ENCODE results near the gene USP46. TPM values are rescaled to one million over a fixed set of nuclear protein-coding genes. Genes with fewer than 3 reads are reported as not detected.

Gene USP46
- total and polyA plus RNA-seq, 2 of the 4 experiments (the other 2 are of a cell fraction) = 9.3 to 15.4 TPM

GRCh38 chr4:52554612-52555355, 104.3 kb downstream of the USP46 start:
- no peaks in the 10 kb centered on the region for H3K9me3 ChIP-seq (ENCODE audit: control insufficient read depth, insufficient read depth, low read length)
- peak overlapping the region; percentile 17 for H3K9ac ChIP-seq (ENCODE audit: low read depth, low read length)
- no peak overlapping the region for H2AK9ac ChIP-seq (replicated peaks; ENCODE audit: low read depth, low read length, poor library complexity)
- H3K18ac ChIP-seq (ENCODE audit: low read depth, low read length) = no peak overlapping the region; the same call in 1 of the 2 replicates
- H2AFZ ChIP-seq (replicated peaks; ENCODE audit: low read length, poor library complexity) = no peak overlapping the region
- H2AK5ac ChIP-seq (ENCODE audit: low read depth, low read length) = no peak overlapping the region
- in situ Hi-C loops (cut with MboI; ENCODE audit: low sequenced_read_pairs) (no loop called here), dilution Hi-C loops (cut with HindIII; ENCODE audit: low sequenced_read_pairs, unreplicated experiment) (no loop called here), intact Hi-C loops (cut with micrococcal nuclease) (no loop called here)
- H3K23ac ChIP-seq (ENCODE audit: low read depth, low read length) = no peak overlapping the region
- no peak overlapping the region for H2BK5ac ChIP-seq (ENCODE audit: low read depth, low read length, poor library complexity, severe bottlenecking)
- H2BK120ac ChIP-seq (ENCODE audit: low read depth, low read length) = 0 out of 2 replicates have a peak overlapping the region, but pooled peaks have one; percentile 14
- H3K36me3 ChIP-seq (ENCODE audit: control insufficient read depth, insufficient read depth, low read length) = no peaks in the 10 kb centered on the region
- no peak overlapping the region for H3K14ac ChIP-seq (replicated peaks; ENCODE audit: low read depth, low read length)
- H3K27me3 ChIP-seq (ENCODE audit: control insufficient read depth, insufficient read depth, low read length) = no peaks in the 10 kb centered on the region
- no peak overlapping the region for H3K56ac ChIP-seq (ENCODE audit: extremely low read depth, insufficient read depth, low read length)
- ChIA-PET CTCF (interaction anchor here (0.6 to 2.0 kb wide), 2 partner anchors 9 to 430 kb away, joined by 3 to 6 read pairs; no protein-coding TSS in a partner anchor), POLR2A (ENCODE audit: unreplicated experiment) (no interaction called here)
- ATAC-seq (ENCODE audit: low read depth) = no peak; the same call in 1 of the 2 replicates
- no peak overlapping the region for H3K27ac ChIP-seq (ENCODE audit: insufficient read depth, low read length)
- no CpG with 5 or more reads among the region's 5 CpGs for WGBS, 2 experiments (ENCODE audit: extremely low coverage in 2 of 2, insufficient read length in 1 of 2)
- H4K8ac ChIP-seq (ENCODE audit: low read depth in 2 of 2, low read length in 2 of 2) = no peak overlapping the region
- no peak overlapping the region for H4K91ac ChIP-seq (ENCODE audit: insufficient read depth, low read depth, low read length)
- H3K4me3 ChIP-seq (ENCODE audit: insufficient read depth, low read depth, low read length) = no peak overlapping the region
- H3K4me2 ChIP-seq (ENCODE audit: low read depth, low read length) = no peak overlapping the region
- H3K79me1 ChIP-seq (ENCODE audit: low read depth in 1 of 2, low read length in 2 of 2) = no peaks in the 10 kb centered on the region
- no peak overlapping the region for H3K4ac ChIP-seq (ENCODE audit: low read depth, low read length)
- H2BK15ac ChIP-seq (ENCODE audit: low read depth, low read length) = no peak overlapping the region
- no peak for DNase-seq
- no peaks in the 10 kb centered on the region for H4K20me1 ChIP-seq (ENCODE audit: insufficient read depth, low read length)
- H3K9me1 ChIP-seq (ENCODE audit: insufficient read depth, low read length) = no peaks in the 10 kb centered on the region
- no peak overlapping the region for H4K5ac ChIP-seq (ENCODE audit: low read depth, low read length)
- peaks cover 2% of the 10 kb centered on the region; the same call in 1 of the 2 replicates for H3K4me1 ChIP-seq (ENCODE audit: control insufficient read depth, insufficient read depth, low read length)
- no TSS peak for BruUV-seq (replicated peaks)
- H2BK20ac ChIP-seq (ENCODE audit: low read depth, low read length) = 0 out of 2 replicates have a peak overlapping the region, but pooled peaks have one; percentile 16
- no peak for TF ChIP-seq SMC3 (IDR thresholded peaks at IDR 0.05; ENCODE audit: low read depth, low read length)
- TF ChIP-seq CHD1 (IDR thresholded peaks at IDR 0.05; ENCODE audit: low read depth, low read length) = no peak
- no peak for TF ChIP-seq POLR2A (IDR thresholded peaks at IDR 0.05; ENCODE audit: low read depth, low read length)
- no peak for TF ChIP-seq RFX5 (IDR thresholded peaks at IDR 0.05; ENCODE audit: low read depth, low read length)
- TF ChIP-seq MAZ (IDR thresholded peaks at IDR 0.05; ENCODE audit: borderline replicate concordance, low read depth, low read length) = no peak
- TF ChIP-seq RCOR1 (IDR thresholded peaks at IDR 0.05; ENCODE audit: insufficient replicate concordance, low read length) = no peak
- no peak for TF ChIP-seq USF2 (IDR thresholded peaks at IDR 0.05; ENCODE audit: low read depth, low read length)
- no peak for TF ChIP-seq CEBPB (IDR thresholded peaks at IDR 0.05; ENCODE audit: low read depth, low read length)
- TF ChIP-seq RAD21 (IDR thresholded peaks at IDR 0.05; ENCODE audit: low read length) = no peak
- TF ChIP-seq MAFK (IDR thresholded peaks at IDR 0.05; ENCODE audit: low read depth, low read length) = no peak
- TF ChIP-seq FOS (IDR thresholded peaks at IDR 0.05; ENCODE audit: low read depth, low read length) = no peak
- no peak for TF ChIP-seq CTCF (conservative IDR thresholded peaks at IDR 0.05; ENCODE audit: low read depth, low read length)
- TF ChIP-seq MXI1 (IDR thresholded peaks at IDR 0.05; ENCODE audit: borderline replicate concordance, low read depth, low read length) = no peak
- no peak for TF ChIP-seq ELK1 (IDR thresholded peaks at IDR 0.05; ENCODE audit: borderline replicate concordance, low read depth, low read length)
- no peak for TF ChIP-seq NFE2L2 (IDR thresholded peaks at IDR 0.05; ENCODE audit: low read depth, low read length)
